Breast epithelium (tissue), 4 donors: Measurements from ENCODE around the gene ST8SIA5. TPM values are rescaled to one million over a fixed set of nuclear protein-coding genes. Genes with fewer than 3 reads are reported as not detected.

Source experiments
- DNase-seq, 2 donors: peaks; one replicate each; pipeline ENCODE4 v3.0.0-alpha.2; 2019; ENCODE audit warnings: low spot score in 2 of 2
- H3K27ac ChIP-seq, 2 donors: fragments of 200-600 bp; sonication (generic) in 1 of 2; one replicate each; pipeline ENCODE4 v1.5.1; 2016 to 2019; ENCODE audit warnings: mild to moderate bottlenecking in 1 of 2
- H3K27me3 ChIP-seq, 2 donors: fragments of 200-600 bp; sonication (generic) in 1 of 2; one replicate each; pipeline versions ENCODE4 v1.5.1 to v1.6.0; 2017 to 2019; ENCODE audit warnings: control low read depth in 1 of 2, mild to moderate bottlenecking in 1 of 2
- H3K36me3 ChIP-seq: fragments of 200-600 bp; one replicate; pipeline ENCODE4 v1.5.1; 2019
- H3K4me1 ChIP-seq, 2 donors: fragments of 200-600 bp; sonication (generic); one replicate each; pipeline ENCODE4 v1.5.1; 2016 to 2019; ENCODE audit warnings: control low read depth in 1 of 2
- H3K4me3 ChIP-seq, 3 donors: fragments of 200-600 bp; sonication (generic); 1 replicate in 2 of 3; 2 replicates in 1 of 3; pipeline ENCODE4 v1.5.1; 2016 to 2019; ENCODE audit warnings: mild to moderate bottlenecking in 3 of 3, moderate library complexity in 2 of 3
- H3K9me3 ChIP-seq, 2 donors: fragments of 200-600 bp; sonication (generic) in 1 of 2; one replicate each; pipeline ENCODE4 v1.5.1; 2016 to 2019; ENCODE audit warnings: control low read depth in 1 of 2
- CTCF ChIP-seq, 3 donors: fragments of 450-650 bp; IDR thresholded peaks; one replicate each; pipeline ENCODE4 v1.5.1; 2016 to 2017; ENCODE audit warnings: antibody characterized with exemption in 3 of 3, mild to moderate bottlenecking in 3 of 3, moderate library complexity in 3 of 3
- POLR2A ChIP-seq: fragments of 450-650 bp; IDR thresholded peaks from one replicate; pipeline ENCODE4 v1.6.1; 2016; ENCODE audit warnings: antibody characterized with exemption, mild to moderate bottlenecking, moderate library complexity
- POLR2AphosphoS5 ChIP-seq, 3 donors: sonication (generic); formaldehyde crosslinking; IDR thresholded peaks; one replicate each; pipeline ENCODE4 v1.6.1; 2017; ENCODE audit warnings: antibody characterized with exemption in 3 of 3
- intact Hi-C: fragments of 100-400 bp; cut with DNase I; formaldehyde crosslinking; loops from one replicate; pipeline ENCODE4 v1.15.1; 2023; ENCODE audit warnings: low total_unique reads
- total RNA-seq, 3 donors: library from RNA; depleted of rRNA; stranded (reverse); fragments of >200 nt; gene quantifications; one replicate each; pipeline ENCODE4 v1.1.0, GENCODE V29; 2016

Gene ST8SIA5
- total RNA-seq, 3 donors from 2014 or later = 0.29 to 0.33 TPM; not detected in 1

- H3K27ac ChIP-seq = no peak overlapping the region
- H3K27me3 ChIP-seq = no peaks in the 10 kb centered on the region
- no peak for TF ChIP-seq POLR2A
- no peak for TF ChIP-seq CTCF (IDR thresholded peaks at IDR 0.05)
- TF ChIP-seq POLR2AphosphoS5 (IDR thresholded peaks at IDR 0.05) = no peak
- H3K4me1 ChIP-seq = no peaks in the 10 kb centered on the region
- H3K4me3 ChIP-seq = no peak overlapping the region
- no peaks in the 10 kb centered on the region for H3K9me3 ChIP-seq
- no peak for DNase-seq
- H3K36me3 ChIP-seq = no peaks in the 10 kb centered on the region
- intact Hi-C loops = no loop called here
These were observed 70.7 kb downstream of the ST8SIA5 start for GRCh38 chr18:46686186-46686585.

- TF ChIP-seq POLR2A (no peak), CTCF (IDR thresholded peaks at IDR 0.05) (no peak), POLR2AphosphoS5 (IDR thresholded peaks at IDR 0.05) (no peak)
- no peak for DNase-seq
- Histone ChIP-seq H3K9me3 (no peaks in the 10 kb centered on the region), H3K4me1 (no peaks in the 10 kb centered on the region), H3K27me3 (no peaks in the 10 kb centered on the region), H3K4me3 (no peak overlapping the region), H3K36me3 (no peaks in the 10 kb centered on the region), H3K27ac (no peak overlapping the region)
- intact Hi-C loops = no loop called here
These were observed 73.6 kb downstream of the ST8SIA5 start for GRCh38 chr18:46683252-46683651.

- no peaks in the 10 kb centered on the region for H3K9me3 ChIP-seq
- no peaks in the 10 kb centered on the region for H3K36me3 ChIP-seq
- no peak overlapping the region for H3K4me3 ChIP-seq
- intact Hi-C loops = no loop called here
- TF ChIP-seq POLR2AphosphoS5 (IDR thresholded peaks at IDR 0.05) (no peak), POLR2A (no peak), CTCF (IDR thresholded peaks at IDR 0.05) (no peak)
- DNase-seq = no peak
- H3K4me1 ChIP-seq = no peaks in the 10 kb centered on the region
- no peaks in the 10 kb centered on the region for H3K27me3 ChIP-seq
- no peak overlapping the region for H3K27ac ChIP-seq
These were observed 75.8 kb downstream of the ST8SIA5 start for GRCh38 chr18:46680784-46681695.

- Histone ChIP-seq H3K9me3 (no peaks in the 10 kb centered on the region), H3K4me1 (no peaks in the 10 kb centered on the region), H3K36me3 (no peaks in the 10 kb centered on the region), H3K4me3 (no peak overlapping the region), H3K27me3 (no peaks in the 10 kb centered on the region), H3K27ac (no peak overlapping the region)
- no peak for DNase-seq
- TF ChIP-seq CTCF (IDR thresholded peaks at IDR 0.05) (no peak), POLR2AphosphoS5 (IDR thresholded peaks at IDR 0.05) (no peak), POLR2A (no peak)
- intact Hi-C loops = no loop called here
These were observed 76.8 kb downstream of the ST8SIA5 start for GRCh38 chr18:46679846-46680598.
